GM19025 (cell line): Measurements from ENCODE around the gene KIF3B.
"Not testable (repeated sequence)": the region's sequence is repeated elsewhere in the genome, so short reads cannot be mapped to it uniquely, and the experiment has no call there.

Source experiments
- ATAC-seq: cut with Tn5 transposase; IDR thresholded peaks from one replicate; pipeline ENCODE4 v1.9.1; 2021; ENCODE audit warnings: mild to moderate bottlenecking, low read depth, moderate library complexity; ENCODE audit not compliant: unreplicated experiment

The KIF3B gene

DNA sequence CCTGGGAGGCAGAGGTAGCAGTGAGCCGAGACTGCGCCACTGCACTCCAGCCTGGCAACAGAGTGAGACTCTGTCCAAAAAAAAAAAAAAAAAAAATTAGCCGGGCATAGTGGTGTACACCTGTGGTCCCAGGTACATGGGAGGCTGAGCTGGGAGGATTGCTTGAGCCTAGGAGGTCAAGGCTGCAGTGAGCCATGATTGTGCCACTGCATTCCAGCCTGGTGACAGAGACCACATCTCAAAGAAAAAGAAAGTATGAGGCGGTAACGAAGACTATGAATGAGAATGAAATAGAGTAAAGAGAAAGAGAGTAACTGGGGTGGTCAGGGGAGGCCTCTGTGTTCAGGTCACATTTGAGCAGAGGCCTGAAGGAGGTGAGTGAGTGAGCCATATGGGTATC is 31.2 kb upstream of the KIF3B start:
- not testable (repeated sequence) for ATAC-seq

DNA sequence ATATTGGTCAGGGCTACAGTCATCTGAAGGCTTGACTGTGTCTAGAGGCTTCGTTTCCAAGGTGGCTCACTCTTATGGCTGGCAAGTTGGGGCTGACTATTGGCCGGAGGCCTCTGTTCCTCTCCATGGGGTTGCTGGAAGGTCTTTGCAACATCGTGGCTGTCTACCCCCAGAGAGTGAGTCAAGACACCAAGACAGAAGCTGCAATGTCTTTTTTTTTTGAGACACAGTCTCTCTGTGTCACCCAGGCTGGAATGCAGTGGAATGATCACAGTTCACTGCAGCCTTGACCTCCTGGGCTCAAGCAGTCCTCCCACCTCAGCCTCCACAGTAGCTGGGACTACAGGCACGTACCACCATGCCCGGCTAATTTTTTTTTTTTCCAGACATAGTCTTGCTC is 29.4 kb upstream of the KIF3B start:
- no peak for ATAC-seq

- ATAC-seq: no peak
Observed at GRCh38 chr20:32249030-32249738, 28.3 kb upstream of the KIF3B start.

DNA sequence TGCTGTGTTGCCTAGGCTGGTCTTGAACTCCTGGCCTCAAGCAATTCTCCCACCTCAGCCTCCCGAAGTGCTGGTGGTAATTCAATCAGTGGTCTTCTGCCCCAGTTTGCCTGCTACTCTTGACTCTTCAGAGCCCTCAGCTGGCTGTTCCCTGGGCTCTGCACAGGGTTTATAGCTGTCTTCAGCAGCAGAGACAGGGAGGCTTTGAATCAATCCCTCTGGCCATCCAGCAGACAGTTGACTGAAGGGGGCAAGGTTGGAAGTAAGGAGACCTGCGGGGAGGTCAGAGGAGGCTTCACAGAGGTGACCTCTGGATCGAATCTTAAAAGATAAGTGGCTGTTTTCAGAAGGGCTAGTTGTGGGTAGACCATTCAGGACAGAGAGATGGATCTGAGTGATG is 26.0 kb upstream of the KIF3B start:
- ATAC-seq: no peak

DNA sequence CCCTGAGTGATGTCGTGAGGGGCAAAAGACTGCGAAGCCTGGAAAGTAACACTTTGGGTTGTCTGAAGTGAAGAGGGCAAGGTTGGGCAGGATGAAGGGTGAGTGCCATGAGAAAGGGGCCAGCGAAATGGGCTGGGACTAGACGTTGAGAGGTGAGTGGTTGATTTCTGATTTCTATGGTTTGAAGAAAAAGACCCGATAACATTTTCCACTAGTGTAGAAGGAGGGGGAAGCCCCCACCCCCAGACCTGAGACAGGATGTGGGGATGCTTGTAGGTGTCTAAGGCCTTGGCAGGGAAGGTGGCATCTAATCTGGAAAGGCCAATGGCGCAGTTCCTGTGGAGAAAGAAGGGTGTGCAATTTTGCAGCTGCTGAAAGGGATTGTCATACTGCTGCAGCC is 25.3 kb upstream of the KIF3B start:
- ATAC-seq: no peak

- ATAC-seq: not testable (repeated sequence)
Observed at GRCh38 chr20:32260973-32261372, 16.5 kb upstream of the KIF3B start.

- no peak for ATAC-seq
Observed at GRCh38 chr20:32261644-32262043, 15.8 kb upstream of the KIF3B start.

DNA sequence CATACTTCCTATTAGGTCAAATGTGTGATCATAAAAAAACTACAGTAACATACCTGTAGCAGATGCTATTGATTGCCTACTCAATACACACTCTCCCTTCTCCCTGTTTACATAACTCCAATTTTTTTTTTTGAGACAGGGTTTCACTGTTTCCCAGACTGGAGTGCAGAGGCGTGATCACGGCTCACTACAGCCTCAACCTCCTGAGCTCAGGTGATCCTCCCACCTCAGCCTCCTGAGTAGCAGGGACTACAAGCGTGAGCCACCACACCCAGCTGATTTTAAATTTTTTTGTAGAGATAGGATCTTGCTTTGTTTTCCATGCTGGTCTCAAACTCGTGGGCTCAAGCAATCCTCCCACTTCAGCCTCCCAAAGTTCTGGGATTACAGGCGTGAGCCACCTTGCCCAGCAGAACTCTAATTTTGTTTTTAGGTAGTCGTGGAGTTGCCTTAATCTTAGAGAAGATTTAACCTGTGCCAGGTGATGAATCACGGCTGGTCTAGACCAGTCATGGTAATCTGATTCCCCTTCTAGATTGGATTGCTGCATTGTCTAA is 14.0 kb upstream of the KIF3B start:
- ATAC-seq: no peak

GRCh38 chr20:32271620-32272019 is 5.8 kb upstream of the KIF3B start:
- no peak for ATAC-seq

DNA sequence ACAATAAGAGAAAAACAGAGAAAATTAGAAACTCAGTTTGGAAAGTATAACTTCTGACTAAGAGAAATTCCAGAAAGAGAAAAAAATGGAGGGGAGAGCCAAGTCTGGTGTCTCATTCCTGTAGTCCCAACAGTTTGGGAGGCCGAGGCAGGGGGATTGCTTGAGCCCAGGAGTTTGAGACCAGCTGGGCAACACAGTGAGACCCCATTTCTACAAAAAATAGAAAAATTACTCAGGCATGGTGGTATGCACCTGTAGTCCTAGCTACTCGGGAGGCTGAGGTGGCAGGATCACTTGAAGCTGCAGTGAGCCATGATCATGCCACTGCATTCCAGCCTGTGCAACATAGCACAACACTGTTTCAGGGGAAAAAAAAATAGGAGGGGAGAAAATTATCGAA is 3.1 kb upstream of the KIF3B start:
- no peak for ATAC-seq

DNA sequence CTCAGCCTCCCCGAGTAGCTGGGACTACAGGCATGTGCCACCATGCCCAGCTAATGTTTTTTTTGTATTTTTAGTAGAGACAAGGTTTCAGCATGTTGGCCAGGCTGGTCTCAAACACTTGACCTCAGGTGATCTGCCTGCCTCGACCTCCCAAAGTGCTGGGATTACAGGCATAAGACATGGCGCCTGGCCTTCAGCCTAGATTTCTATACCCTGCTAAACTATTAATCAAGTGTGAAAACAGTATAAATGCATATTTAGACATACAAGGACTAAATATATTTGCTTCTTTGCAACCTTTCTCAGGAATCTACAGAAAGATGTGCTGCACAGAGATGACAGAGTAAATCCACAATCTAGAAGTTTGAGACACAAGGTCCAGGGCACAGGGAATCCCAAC is 2.3 kb upstream of the KIF3B start:
- ATAC-seq: not testable (repeated sequence)

DNA sequence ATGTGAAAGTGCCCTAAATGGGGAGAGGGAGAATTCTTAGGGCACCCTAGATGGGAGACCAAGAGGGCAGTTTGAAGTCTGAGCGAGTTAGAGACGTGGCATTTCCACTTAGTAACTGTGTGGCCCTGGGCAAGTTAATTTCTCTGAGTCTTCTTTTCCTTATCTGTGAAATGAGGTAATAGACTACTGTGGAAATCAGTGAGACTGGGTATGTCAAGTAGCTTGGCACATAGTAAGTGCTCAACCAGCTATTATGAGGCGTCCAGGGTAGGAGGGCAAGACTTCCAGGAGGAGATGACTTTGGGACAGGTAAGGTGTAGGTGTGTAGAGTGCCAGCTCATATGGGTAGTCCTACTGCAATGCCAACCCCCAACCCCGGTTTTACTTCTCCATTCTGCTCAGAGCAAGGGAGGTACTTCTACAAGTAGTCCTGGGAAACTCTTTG is 770 bp downstream of the KIF3B start:
- peak; percentile 64 for ATAC-seq

GRCh38 chr20:32281711-32282110 is 4.3 kb downstream of the KIF3B start:
- no peak for ATAC-seq

- ATAC-seq: no peak
Observed at GRCh38 chr20:32282461-32282860, 5.0 kb downstream of the KIF3B start.

- ATAC-seq: peak; percentile 18
Observed at GRCh38 chr20:32285082-32285620, 7.7 kb downstream of the KIF3B start.

- peak; percentile 55 for ATAC-seq
Observed at GRCh38 chr20:32285621-32286371, 8.3 kb downstream of the KIF3B start.

- no peak for ATAC-seq
Observed at GRCh38 chr20:32287231-32287638, 9.8 kb downstream of the KIF3B start.

DNA sequence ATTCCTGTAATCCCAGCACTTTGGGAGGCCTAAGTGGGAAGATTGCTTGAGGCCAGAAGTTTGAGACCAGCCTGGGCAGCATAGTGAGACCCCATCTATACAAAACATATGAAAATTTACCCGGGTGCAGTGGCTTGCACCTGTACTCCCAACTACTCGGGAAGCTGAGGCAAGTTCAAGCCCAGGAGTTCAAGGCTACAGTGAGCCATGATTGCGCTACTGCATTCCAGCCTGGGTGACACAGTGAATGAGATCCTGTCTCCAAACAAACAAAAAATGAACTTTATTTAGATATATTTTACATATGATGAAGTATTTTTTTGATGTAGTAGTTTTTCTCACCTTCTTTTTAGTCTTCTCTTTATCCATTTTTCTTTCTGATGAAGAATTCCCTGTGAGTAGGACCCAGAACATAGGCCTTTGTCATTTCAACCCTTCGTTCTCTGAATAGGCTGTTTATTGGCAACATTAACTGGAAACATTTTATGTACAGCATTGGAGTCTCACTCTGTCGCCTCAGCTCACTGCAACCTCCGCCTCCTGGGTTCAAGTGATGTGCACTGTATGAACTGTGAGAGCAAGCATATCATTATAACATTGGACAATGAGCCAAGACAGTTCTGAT is 10.9 kb downstream of the KIF3B start:
- ATAC-seq: no peak

DNA sequence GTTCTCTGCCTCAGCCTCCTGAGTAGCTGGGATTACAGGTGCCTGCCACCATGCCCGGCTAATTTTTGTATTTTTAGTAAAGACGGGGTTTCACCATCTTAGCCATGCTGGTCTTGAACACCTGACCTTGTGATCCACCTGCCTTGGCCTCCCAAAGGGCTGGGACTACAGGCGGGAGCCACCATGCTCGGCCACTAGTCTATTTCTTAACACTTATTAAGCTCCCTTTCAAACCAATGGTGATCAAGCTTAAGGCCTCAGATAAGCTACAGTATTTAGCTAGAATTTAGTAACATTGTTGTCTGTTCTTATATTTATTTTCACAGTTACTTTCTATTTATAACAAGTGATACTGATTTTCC is 11.8 kb downstream of the KIF3B start:
- ATAC-seq: not testable (repeated sequence)

- ATAC-seq: no peak
Observed at GRCh38 chr20:32289661-32290431, 12.4 kb downstream of the KIF3B start.
